Tongue (tissue), 2 donors: ENCODE measurements around the gene SYNDIG1. TPM values are rescaled to one million over a fixed set of nuclear protein-coding genes. Genes with fewer than 3 reads are reported as not detected.
A peak's percentile ranks its signal among the peaks of the same experiment; 100 is the strongest.

Experiments
- DNase-seq: peaks from one replicate; pipeline ENCODE4 v3.0.0-alpha.2; 2015
- total RNA-seq: library from RNA; depleted of rRNA; stranded (reverse); fragments of >200 nt; gene quantifications from one replicate; pipeline ENCODE4 v1.2.3, GENCODE V29; 2014

SYNDIG1 gene
- total RNA-seq, 1 donor from 2014 or later, result 8.6 TPM

GRCh38 chr20:24674921-24675605 is 205.6 kb downstream of the SYNDIG1 start:
- DNase-seq, result no peak

- no peak for DNase-seq
Measured at GRCh38 chr20:24675651-24676352, 206.4 kb downstream of the SYNDIG1 start.

DNA sequence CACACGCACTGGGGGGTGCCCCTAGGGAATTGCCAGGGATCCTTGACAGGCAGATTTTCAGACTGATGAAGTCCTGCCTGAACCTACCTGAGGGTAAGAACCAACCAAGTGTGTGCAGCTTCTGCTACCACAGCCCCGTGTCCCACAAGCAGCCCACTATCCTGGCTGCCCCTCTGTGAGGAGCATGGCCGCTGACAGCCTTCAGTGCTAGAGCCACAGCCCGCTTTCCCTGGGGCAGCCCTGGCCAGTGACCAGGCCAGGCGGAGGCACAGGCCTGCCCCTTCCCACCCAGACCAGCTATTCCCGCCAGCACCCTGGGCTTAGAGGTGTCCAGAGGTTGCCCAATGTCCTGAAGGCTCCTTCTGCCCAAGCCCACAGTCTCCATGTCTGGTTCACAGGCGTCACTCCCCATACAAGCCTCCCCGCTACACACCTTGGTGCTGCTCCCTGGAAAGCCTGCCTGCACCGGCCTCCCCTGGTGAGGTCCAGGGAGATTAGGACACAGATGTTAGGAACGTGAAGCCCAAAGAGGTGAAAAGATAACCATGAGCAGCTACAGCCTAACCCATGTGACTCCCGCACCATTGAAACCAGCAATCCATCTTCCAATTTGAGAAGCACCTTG is 207.0 kb downstream of the SYNDIG1 start:
- DNase-seq, result no peak

DNA sequence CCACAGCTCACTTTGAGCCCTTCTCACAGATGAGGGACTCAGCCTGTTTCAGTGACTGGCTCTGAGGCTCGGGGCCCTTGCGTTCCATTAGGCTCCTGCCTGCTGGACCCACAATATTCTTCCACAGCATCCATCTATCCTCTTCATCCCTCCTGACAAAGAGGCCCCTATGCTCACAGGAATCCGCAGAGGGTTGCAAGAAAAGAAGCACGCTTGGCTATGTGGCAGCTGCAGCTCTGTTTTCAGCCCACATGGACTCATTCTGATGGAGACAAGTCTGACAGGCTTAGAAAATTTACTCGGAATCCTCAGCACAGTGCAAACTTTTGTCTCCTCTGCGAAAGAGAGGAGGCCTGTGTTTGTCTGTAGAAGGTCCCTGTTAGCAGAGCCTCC is 207.5 kb downstream of the SYNDIG1 start:
- peak; percentile 46 for DNase-seq

GRCh38 chr20:24677626-24678315 is 208.3 kb downstream of the SYNDIG1 start:
- DNase-seq, result no peak

- no peak for DNase-seq
Measured at GRCh38 chr20:24678351-24679106, 209.1 kb downstream of the SYNDIG1 start.

DNA sequence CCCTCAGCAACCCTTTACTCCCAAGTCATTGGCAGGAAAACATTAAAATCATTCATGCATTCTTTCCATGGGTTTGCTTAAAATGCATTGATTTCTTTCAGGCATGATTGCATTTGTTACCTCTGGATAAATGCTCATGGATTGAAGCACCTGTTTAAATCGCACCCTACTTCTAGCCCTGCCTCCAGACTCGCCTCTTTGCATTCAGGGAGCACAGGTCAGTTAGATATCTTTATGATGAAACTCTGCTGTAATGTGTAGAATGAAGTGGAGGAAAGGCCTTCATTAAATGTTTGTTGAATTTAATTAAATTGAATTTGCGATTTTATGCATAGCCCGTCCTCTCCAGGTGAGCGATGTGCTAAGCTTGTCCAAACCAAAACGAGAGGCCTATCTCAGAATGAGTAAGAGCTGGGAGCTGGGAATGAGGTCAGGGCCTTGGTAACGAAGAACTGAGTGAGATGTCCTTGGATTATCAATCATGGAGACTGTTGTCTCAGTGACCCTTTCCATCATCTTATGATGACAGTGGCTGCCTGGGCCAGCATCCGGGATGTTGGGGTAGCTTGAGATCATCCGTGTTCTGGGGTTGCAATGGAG is 210.1 kb downstream of the SYNDIG1 start:
- no peak for DNase-seq

DNA sequence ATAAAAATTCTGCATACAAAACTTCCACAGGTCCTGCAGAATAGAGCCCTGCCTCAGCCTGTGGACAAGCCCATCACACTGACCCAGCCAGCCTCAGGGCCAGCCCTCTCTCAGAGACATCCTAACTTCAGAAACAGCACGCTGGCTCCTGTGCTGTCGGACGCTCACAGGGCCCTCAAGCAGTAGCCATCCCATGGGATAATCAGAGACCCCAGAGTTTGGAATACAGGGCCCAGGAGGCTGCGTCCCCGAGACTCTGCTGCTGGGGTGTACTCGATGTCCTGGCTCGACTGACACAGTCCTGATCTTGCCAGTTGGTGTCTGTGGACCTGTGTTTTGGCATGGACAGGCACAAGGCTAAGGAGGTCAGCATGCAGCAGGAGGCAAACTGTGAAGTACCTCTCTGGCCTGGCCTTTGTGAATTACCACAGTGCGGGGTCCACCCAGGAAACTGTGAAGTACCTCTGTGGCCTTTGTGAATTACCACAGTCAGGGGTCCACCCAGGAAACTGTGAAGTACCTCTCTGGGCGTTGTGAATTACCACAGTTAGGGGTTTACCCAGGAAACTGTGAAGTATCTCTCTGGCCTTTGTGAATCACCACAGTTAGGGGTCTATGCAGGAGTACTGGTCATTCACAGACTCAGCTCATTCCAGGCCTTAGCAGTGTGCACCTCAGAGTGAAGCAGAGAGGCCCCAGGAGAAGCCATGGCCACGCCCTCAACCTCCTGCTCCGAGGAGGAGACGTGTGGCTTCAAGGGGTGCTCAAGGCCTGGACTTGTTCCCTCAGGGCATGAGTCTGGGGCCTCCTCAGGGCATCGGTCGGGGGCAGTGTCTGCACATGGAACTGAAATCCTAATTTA is 212.4 kb downstream of the SYNDIG1 start:
- DNase-seq, result no peak

DNA sequence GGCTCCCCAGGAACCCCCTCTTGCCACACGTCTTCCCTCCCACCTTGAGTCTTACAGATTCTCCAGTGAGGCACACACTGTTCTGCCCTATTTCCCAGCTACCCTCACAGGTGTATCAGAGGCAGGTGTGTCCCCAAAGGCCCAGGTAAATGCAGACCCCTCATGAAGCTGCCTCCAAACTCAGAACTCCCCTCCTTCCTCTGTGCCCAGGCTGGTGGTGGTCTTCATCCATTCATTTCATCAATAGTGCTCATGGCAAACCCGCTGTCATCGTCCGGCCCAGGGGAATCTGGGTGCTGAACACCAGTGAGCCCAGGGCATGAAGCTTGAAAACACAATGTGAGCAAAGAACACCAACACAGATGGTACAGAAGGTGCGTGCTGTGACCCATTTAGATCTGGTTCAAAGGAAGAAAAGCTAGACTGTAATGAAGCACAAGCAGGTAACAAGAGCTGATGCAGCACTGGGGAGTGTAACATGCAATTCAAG is 213.1 kb downstream of the SYNDIG1 start:
- no peak for DNase-seq

DNA sequence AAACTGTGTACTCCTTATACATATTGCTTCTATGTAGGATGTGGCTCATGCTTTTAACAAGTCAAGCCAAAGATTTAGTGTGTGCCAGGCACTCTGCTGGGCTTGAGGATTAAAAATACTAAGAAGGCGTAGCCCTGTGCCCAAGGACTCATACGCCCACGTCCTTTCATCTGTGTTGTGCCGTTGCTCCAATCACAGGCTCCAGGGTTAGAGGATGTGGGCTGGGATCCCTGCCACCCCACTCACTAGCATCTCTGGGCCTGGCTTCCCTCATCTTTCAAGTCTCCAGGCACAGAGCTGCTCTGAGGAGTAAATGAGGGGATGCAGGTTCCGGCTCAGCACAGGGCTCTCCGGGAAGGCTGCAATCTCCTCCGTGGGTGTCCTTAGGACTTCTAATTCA is 214.2 kb downstream of the SYNDIG1 start:
- no peak for DNase-seq

DNA sequence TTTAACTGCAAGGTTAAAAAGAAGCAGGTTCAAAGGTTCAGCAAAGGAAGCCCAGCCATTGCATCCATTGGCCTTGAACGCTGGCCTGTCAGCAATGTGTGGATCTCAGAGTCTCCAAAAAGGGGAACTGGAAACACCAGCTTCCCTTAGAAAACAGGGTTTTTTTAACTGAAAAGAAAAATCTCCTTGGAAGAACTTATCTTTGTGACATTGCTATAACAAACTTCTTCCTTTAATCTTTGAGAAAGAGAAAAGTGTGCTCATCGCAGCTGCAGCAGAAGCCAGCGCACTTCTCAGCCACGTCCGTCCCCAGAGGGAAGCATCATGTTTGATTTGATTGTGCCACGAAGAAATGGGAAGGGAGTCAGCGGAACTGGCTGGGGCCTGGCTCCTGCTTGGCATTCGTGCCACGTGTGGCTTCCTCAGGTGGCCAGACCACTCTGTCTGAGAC is 215.0 kb downstream of the SYNDIG1 start:
- DNase-seq, result no peak

DNA sequence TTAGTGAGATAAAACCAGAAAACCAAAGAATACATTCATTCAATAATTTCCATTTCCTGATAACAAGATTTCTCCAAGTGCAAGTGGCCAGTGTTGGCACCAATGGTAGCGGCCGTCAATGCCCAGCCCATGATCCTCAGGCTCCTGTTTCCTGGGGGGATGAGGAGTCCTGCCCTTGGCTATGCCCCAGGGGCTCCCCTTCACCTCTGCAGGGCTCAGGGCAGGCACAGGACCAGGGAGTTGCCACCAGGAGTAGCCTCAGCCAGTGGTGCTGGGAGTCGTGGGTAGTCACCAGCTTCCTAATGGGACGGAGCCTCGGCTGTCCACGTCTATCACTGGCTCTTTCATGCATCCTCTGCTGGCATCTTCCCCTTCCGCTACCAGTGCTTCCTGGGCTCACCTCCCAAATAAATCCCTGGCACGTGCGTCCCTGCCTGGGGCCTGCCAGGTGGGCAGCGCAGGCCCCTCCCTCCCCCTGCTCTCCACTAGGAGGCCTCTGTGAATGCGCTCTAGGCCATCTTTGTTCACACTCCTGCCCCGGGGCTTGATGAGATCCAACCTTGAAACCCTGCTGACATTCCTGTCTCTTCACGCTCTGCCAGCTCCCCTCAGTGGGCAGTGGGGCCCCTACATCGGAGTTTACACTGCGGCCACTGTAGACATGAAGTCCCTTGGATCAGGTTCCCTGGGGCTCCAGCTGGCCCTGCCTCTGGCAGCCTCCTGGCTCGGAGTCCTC is 215.7 kb downstream of the SYNDIG1 start:
- DNase-seq, result no peak

DNA sequence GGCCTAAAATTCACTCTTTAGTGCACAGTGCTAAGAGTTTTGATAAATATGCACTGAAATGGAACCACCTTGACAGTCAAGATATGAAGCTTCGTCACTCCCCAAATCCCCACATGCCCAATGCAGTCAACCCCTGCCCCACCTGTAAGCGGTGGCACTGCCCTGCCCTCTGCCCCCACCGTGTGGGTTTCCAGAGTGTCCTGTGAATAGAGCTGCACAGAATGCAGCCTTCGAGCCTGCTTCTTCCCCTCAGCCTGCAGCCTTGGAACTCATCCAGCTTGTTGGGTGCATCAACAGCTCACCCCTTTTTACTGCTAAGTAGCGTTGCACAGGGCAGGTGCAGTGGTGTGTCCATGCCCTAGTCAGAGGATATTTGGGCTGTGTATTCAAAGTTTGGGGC is 216.3 kb downstream of the SYNDIG1 start:
- no peak for DNase-seq

- DNase-seq, result no peak
Measured at GRCh38 chr20:24686156-24686555, 216.7 kb downstream of the SYNDIG1 start.

- no peak for DNase-seq
Measured at GRCh38 chr20:24690408-24690807, 221.0 kb downstream of the SYNDIG1 start.

DNA sequence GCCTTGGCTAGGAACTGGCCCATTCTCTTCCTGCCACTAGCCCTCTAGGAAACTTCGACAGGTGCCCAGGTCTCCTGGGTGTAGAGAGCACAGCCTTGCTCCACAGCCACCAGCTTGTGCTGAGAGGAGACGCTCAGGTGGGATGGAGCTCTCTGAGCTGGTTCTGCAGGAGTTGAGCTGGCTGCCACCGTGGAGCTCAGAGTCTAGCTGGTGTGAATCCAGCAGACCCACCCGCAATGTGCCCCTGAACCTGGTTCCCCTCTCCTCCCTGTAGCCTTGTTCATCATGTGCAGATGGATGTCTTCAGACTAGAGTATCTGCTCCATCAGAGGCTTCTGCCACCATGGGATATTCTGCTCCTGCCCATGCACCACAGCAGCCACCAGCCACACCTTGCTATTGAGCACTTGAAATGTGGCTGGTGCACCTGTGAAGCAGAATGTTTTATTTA is 222.5 kb downstream of the SYNDIG1 start:
- DNase-seq, result no peak

DNA sequence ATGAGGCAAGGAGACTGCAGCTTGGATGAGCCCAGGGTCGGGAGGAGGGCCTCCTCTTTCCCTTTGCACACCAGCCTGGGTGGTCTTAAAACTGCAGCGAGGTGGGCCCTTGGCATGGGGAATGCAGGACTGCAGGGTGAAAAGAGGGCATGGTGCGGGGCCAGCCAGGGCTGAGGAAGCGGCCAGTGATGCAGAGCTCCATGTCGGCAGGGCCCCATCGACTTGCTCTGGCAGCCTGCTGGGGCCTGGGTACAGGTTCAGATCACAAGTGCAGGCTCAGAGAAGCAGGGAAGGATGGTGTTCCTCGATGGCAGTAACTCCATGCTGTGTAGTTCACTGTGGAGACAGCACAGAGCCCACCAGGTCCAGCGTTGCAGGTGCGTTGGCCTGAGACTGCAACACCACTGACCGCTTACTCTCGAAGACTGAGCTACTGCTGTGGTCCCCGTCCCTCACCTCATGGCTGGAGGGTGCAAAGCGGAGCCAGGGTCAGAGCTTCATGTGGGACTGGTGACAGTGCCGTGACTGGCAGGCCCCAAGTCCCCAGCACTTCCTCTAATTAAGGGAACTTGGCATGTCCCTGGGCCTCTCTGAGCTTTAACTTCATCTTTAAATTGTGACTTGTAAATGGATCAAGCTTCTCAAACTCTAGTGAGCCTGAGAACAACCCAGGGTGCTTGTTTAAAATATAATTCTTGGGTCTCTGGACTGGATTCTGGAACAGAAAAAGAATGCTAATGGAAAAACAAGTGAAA is 223.2 kb downstream of the SYNDIG1 start:
- DNase-seq, result no peak

GRCh38 chr20:24693466-24694156 is 224.2 kb downstream of the SYNDIG1 start:
- DNase-seq, result no peak
